Measurements from ENCODE around the gene ATRIP.
"Not testable (repeated sequence)": the region's sequence is repeated elsewhere in the genome, so short reads cannot be mapped to it uniquely, and the experiment has no call there.

ATRIP gene

DNA sequence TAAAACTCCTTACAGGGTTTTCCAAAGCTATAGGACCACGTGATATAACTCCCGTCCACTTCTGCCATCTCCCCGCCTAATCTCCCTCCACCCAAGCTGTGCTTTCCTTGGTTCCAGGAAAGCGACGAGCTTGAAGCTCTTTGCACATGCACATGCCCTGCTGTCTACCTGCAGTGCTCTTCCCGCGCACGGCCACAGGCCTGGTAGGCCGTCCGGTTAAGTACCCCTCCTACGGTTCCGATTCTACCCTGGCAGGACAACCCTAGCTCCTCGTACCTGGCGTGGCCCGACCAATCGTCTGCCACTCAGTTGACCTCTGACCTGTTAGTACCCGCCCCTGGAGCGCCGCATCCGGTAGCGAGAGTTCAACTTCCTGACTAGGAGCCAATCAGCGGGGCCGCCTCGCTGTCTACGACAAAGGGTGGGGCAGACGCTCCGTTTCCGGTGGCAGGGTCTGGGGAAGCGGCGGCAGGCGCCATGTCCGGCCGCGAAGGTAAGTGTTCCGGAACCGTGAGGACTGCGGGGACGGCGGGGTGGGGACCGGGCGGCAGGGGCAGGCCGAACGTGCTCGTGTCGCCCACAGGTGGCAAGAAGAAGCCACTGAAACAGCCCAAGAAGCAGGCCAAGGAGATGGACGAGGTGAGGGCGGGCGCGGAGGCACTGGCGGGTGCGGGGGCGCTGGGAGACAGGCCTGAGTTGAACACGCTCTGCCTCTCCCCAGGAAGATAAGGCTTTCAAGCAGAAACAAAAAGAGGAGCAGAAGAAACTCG, 6.5 kb upstream of the ATRIP start, which contains the start of the genes CCDC51 and TMA7:
Gene CCDC51, minus strand, starts transcription at position 300 of the 770 bp plus-strand sequence. CDS start 4,991 bp downstream, outside the sequence.
Gene TMA7, plus strand, starts transcription at position 438 of the 770 bp plus-strand sequence. Its CDS starts 40 bp downstream, at position 478.
- peak; percentile 81 for DNase-seq

GRCh38 chr3:48440590-48440958, 6.0 kb upstream of the ATRIP start:
- DNase-seq = no peak

- no peak for DNase-seq
These were observed 4.6 kb upstream of the ATRIP start for GRCh38 chr3:48441940-48442339.

DNA sequence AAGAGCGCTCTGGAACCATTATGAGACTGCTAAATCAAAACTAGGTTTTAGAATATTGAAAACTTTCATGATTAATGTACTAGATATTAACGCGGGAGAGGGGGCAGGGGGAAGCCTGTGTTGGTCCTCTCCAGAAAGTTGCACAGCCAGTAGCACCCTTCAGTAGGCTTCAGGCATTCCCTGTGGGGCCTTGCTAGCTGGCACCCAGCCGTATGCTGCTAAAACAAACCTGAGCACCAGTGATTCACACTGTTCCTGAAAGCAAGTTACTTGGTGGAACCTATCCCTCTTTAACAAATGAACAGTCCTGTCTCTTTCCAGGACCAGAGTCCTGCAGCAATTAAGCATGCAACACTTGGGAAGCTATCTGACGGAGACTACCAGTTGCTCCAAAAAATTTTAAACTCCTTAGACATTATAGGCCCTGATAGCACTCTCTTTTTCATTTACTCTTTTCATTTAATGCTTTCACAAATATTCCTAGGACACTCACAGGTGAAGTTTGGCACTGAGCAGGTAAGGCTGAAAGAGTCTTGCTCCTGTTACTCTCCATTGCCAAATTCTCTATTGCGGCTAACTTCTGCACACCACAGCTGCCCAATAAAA, 1.2 kb upstream of the ATRIP start:
- no peak for DNase-seq

DNA sequence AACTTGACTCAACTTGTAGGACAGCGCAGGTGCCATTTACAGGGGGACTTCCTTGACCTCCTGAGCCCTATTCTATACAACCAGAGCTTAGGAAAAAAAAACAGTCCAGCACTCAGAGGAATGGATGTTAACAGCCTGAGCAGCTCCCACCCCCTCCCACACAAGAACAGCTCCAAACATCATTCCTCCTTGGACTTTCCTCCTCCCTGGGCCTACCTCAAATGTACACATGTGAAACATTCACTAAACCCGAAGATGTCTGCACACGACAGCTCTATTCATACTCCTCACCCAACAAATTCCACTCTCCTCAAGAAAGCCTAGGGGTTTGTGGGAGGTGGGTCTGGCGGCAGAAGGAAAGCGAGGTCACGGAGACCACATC, 503 bp upstream of the ATRIP start:
- DNase-seq = no peak

DNA sequence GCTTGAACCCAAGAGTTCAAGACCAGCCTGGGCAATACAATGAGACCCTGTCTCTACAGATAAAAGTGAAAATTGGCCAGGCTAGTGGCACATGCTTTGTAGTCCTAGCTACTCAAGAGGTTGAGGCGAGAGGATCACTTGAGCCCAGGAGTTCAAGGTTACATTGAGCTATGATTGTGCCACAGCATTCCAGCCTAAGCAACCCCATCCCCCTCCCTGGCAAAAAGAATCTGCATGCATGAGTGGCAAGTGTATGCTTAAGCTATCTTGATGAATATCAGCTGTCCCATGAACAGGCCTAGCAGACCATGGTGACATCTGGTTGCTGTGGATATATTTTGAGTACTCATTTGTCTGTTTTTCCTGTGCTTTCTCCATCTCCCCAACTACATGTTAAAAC, 4.7 kb downstream of the ATRIP start:
- DNase-seq = no peak

- no peak for DNase-seq
These were observed 9.9 kb downstream of the ATRIP start for GRCh38 chr3:48456456-48456855.

DNA sequence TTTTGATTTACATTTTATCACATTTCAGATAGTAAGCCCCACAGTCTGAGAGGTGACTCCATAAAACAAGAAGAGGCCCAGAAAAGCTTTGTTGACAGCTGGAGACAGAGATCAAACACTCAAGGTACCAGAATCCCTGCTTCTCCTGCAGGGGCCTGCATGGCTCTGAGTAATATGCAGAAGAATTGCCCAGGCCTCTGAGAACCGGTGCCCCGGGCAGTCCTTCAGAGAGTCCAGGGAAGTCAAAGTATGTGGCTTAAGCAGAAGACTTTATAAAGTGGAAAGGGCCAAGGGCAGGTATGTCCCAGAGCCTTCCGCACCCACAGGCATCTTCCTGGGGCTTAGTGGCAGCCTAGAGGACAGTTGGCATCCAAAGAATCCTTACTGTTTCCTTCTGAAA, 12.8 kb downstream of the ATRIP start:
- DNase-seq = no peak

DNA sequence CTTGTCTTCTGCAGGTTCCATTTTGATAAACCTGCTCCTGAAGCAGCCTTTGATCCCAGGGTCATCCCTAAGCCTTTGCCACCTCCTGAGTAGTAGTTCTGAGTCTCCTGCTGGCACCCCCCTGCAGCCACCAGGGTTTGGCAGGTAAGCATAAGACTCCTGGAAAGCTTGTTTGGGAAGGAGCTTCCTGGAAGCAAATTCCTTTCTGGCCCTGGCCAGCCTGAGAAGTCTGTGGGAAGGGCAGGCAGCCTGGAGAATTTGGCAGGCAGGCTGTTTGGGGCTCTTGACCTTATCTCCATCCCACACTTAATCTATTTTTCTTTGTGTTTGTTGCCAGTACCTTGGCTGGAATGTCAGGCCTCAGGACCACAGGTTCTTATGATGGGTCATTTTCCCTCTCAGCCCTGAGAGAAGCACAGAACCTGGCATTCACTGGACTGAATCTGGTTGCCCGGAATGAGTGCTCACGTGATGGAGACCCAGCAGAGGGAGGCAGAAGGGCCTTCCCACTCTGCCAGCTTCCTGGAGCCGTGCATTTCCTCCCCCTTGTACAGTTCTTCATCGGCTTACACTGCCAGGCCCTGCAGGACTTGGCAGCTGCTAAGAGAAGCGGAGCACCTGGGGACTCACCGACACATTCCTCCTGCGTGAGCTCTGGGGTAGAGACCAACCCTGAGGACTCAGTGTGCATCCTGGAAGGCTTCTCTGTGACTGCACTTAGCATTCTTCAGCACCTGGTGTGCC, 13.4 kb downstream of the ATRIP start:
- no peak for DNase-seq

- DNase-seq = no peak
These were observed 14.0 kb downstream of the ATRIP start for GRCh38 chr3:48460517-48460902.

- not testable (repeated sequence) for DNase-seq
These were observed 15.2 kb downstream of the ATRIP start for GRCh38 chr3:48461767-48462166.

DNA sequence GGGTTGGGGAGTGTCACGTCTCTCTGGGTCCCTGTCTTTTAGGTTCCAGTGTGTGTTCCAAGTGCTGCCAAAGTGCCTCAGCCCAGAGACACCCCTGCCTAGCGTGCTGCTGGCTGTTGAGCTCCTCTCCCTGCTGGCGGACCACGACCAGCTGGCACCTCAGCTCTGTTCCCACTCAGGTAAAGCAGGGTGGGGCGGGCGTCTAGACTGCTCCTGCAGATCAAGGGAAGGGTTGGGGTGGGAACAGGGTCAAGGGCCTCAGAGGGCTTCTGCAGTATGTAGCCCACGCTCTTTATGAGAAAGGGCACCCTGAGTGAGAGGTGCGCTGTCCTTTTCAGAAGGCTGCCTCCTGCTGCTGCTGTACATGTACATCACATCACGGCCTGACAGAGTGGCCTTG, 17.2 kb downstream of the ATRIP start:
- no peak for DNase-seq

GRCh38 chr3:48464713-48465221, 18.2 kb downstream of the ATRIP start:
- DNase-seq = no peak

DNA sequence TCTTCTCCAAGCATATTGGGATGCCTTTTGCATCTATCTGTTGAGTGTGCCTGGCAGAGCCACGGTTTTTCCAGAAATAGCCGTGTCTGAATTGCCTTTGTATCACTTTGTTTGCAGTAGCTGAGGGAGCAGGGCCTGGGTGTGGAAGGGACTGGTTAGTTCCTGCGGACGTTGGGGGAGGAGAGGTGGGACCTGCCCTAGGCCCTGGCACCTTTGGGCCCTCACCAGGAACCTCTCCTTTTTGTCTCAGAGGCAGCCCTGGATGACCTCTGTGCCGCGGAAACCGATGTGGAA, 18.6 kb downstream of the ATRIP start:
- DNase-seq = no peak

DNA sequence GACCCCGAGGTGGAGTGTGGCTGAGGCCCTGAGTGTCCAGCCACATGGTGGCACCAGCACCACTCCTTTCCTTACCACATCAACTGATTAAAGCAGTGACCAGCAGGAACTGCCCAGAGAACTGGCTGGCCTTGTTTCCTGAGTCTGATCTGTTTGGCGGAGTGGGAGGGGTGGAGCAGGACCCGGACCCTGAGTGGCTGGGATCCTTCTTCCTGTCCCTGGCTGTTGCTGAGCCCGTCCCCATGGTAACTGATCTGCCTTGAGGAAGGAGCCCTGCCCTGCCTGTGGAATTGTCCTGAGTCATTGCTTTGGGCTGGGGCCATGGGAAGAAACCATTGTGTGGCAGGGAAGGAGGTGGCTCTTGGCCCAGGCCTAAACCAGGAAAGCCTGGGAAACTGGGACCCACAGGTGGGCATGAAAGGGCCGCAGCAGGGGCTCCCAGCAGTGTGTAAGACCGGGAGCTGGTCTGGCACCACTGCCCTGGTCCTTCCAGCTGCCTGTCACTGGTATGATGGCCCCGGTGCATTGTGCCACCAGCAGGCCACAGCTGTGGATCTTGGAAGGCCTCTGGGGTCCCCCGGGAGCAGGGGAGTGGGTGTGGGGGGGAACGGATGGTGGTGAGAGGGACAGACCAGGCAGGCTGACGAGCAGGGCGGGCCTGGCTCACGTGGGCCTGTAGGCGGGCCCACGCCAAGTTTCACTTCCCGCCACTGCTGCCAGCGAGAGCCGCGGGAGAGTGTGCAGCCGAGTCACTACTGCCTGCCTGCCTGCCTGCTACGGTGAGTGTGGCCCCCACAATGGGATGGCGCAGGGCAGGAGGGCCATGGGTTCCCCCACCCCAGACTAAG, 19.2 kb downstream of the ATRIP start:
- peak; percentile 95 for DNase-seq

GRCh38 chr3:48466386-48467109, 20.0 kb downstream of the ATRIP start:
- no peak for DNase-seq

DNA sequence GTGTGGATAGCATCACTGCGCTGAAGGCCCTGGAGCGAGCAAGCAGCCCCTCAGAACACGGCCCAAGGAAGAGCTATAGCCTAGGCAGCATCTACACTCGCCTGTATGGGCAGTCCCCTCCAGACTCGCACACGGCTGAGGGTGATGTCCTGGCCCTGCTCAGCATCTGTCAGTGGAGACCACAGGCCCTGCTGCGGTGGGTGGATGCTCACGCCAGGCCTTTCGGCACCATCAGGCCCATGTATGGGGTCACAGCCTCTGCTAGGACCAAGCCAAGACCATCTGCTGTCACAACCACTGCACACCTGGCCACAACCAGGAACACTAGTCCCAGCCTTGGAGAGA, 20.5 kb downstream of the ATRIP start:
- no peak for DNase-seq

DNA sequence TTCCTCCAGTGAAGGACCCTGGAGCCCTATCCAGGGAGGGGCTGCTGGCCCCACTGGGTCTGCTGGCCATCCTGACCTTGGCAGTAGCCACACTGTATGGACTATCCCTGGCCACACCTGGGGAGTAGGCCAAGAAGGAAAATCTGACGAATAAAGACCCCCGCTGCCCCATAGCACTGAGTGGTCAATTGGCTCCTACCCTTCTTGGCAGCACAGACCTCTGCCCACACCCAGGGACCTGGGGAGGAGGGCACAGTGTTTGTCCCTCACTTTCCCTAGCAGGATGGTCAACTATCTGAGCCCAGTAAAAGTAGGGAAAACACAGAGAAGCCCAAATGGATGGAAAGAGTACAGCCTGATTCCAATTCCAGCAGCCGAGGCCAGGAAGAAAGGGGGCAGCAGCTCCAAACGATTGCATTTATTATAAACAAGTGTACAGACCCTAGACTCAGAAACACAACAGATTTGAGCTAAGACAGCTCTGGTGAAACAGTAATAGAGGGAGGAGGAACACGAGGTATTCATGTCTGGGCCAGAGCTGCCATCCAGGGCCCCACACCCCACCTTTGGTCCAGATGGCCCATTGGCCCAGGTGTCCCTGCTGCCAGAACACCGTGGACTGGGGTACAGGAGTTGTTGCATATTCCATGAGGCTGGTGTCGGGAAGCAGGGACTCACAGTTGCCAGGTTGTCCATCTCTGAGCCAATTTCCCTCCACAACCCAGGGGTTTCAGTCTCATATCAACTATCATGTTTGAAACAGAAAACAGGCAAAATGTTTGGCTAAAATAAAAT, 21.1 kb downstream of the ATRIP start:
- DNase-seq = no peak

DNA sequence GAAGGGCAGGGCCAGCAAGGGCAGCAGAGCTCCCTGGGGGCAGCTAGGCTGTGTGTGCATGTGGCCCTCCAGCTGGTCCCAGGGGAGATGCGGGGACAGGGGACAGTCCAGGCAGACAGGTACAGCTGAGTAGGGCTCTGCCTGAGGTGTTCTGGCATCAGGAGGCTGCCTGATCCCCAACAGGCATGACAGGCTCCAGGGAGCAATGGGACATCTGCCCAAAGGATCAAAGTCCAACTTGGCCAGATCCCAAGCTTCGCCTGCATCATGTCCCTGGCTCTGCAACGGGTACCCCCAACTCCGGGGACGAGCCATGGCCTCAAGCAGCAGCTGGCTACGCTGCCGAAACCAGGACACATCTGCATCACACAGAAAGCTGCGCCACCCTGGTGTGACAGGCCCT, 21.8 kb downstream of the ATRIP start:
- no peak for DNase-seq

DNA sequence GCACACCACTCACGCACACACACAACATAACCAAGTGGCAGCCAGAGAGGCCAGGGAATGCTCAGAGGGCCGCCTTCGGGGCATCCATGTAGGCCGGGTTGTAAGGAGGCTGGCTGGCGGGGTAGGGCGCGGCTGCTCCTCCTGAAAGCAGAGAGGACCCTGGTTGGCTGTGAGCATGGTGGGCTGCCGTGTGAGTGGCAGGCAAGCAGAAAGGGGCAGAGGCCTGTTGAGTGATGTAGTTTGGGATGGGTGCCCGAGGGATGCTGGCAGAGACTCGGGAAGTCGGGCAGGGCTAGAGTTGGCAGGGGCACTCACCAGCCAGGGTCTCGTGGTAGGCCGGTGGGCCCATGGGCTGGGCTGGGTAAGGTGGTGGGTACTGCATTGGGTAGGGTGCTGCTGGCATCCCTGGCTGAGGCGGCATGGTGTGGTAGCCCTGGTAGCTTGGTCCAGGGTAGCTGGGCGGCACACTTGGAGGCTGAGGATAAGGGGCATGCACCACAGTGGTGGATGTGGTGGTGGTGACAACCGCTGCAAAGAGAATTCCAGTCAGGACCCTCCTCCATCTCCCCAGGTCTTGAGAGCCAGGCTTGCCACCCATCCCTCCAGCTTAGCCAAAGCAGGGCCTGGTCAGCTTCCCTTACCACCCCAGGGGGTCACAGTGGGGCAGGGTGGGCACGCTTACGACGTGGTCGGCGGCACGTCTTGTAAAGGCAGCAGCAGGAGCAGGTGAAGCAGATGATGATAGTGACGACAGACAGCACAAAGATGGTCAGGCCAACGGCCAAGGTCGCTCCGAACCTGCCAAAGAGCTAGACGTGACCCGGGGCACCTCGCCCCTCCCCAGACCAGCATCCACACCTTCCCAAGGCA, 22.7 kb downstream of the ATRIP start:
- DNase-seq = no peak
